ENCODE data around the gene ZMAT3. TPM values are rescaled to one million over a fixed set of nuclear protein-coding genes. Genes with fewer than 3 reads are reported as not detected.

Gene ZMAT3
- total and polyA plus RNA-seq, 2 of the 8 experiments (the other 6 are each of a cell fraction or from before 2014, with no cell fraction given) = 5.0 to 9.2 TPM

DNA sequence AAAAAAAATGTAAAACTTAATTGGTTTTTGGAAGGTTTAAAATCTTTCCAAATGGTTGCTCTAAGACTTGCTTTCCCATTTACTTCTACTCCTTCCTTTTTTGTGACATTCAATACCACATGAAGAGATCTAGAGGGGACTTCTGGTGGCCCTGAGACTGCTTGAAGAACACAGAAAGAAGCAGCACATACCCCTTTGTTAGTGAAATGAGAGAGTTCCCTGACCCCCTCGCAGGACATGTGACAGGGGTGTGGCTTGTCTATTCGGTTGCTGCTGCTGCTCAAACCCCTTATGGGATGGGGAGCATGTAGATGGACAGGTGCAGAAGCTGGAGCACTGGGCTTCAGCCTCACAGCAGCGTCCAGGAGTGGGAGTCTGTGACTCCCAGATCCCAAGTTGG is 71.0 kb downstream of the ZMAT3 start:
- H3K23ac ChIP-seq (ENCODE audit: insufficient read length) = no peak overlapping the region
- no peak overlapping the region for H3K9ac ChIP-seq (replicated peaks in 1 of 4; ENCODE audit: extremely low read depth in 1 of 4, low read depth in 3 of 4, low read length in 3 of 4)
- no peak overlapping the region for H4K91ac ChIP-seq (replicated peaks; ENCODE audit: insufficient read length, low read length)
- H3K4me2 ChIP-seq (ENCODE audit: insufficient read depth in 1 of 2, low read depth in 2 of 2, low read length in 2 of 2) = no peak overlapping the region
- FAIRE-seq (no peak), DNase-seq (ENCODE audit: low read depth in 1 of 2, low spot score in 2 of 2) (no peak)
- no peak overlapping the region for H3K56ac ChIP-seq (replicated peaks; ENCODE audit: insufficient read length, low read depth, low read length)
- no peaks in the 10 kb centered on the region for H4K20me1 ChIP-seq (replicated peaks in 1 of 2; ENCODE audit: control insufficient read depth in 1 of 2, insufficient read depth in 2 of 2, low read length in 2 of 2)
- no peak overlapping the region for H3K4ac ChIP-seq (replicated peaks; ENCODE audit: insufficient read length, low read depth, low read length)
- H3K79me2 ChIP-seq (ENCODE audit: control insufficient read depth in 1 of 2, insufficient read depth in 2 of 2, low read length in 2 of 2) = no peaks in the 10 kb centered on the region
- H4K8ac ChIP-seq (ENCODE audit: extremely low read depth, insufficient read depth, low read length) = no peak overlapping the region
- H3K4me3 ChIP-seq (ENCODE audit: extremely low read depth in 1 of 4, insufficient read depth in 2 of 4, low read depth in 3 of 4, low read length in 4 of 4) = no peak overlapping the region
- H3K14ac ChIP-seq (ENCODE audit: insufficient read length) = no peak overlapping the region
- H3K79me1 ChIP-seq (ENCODE audit: low read depth, low read length) = no peaks in the 10 kb centered on the region
- H3K23me2 ChIP-seq (ENCODE audit: low read depth, low read length) = no peaks in the 10 kb centered on the region
- POLR2A ChIA-PET (ENCODE audit: partially characterized antibody) = no interaction called here
- no peak overlapping the region for H3K18ac ChIP-seq (ENCODE audit: extremely low read depth, low read length)
- no peak overlapping the region for H2BK5ac ChIP-seq (ENCODE audit: low read depth, low read length)
- 73% methylated on average over 3 of the region's 3 CpGs; no CpG with 5 or more reads in 1 of the 2 experiments for WGBS, 2 experiments (ENCODE audit: extremely low coverage in 1 of 2, insufficient coverage in 1 of 2, insufficient read length in 1 of 2, insufficient replicate concordance in 2 of 2, low coverage in 1 of 2, low lambda C conversion rate in 2 of 2, missing lambda C conversion rate in 1 of 2)
- no peak overlapping the region for H2AK5ac ChIP-seq (ENCODE audit: low read depth, low read length)
- H3K27me3 ChIP-seq (replicated peaks in 1 of 4; ENCODE audit: control insufficient read depth in 3 of 4, extremely low read depth in 1 of 4, insufficient read depth in 3 of 4, low read length in 3 of 4) = no peaks in the 10 kb centered on the region
- H3K36me3 ChIP-seq (ENCODE audit: control insufficient read depth in 2 of 4, insufficient read depth in 4 of 4, low read length in 3 of 4) = no peaks in the 10 kb centered on the region
- no peak overlapping the region for H3K27ac ChIP-seq (ENCODE audit: low read depth, low read length)
- no peak overlapping the region for H2BK120ac ChIP-seq (replicated peaks; ENCODE audit: low read depth, low read length)
- CTCF ChIA-PET (ENCODE audit: partially characterized antibody) = interaction anchor here (1.0 kb wide), 1 partner anchor 17 kb away, joined by 3 read pairs; no protein-coding TSS in a partner anchor
- H2BK12ac ChIP-seq (ENCODE audit: low read depth, low read length) = no peak overlapping the region
- H3K9me3 ChIP-seq (ENCODE audit: insufficient read depth in 2 of 2, low read depth in 1 of 2, low read length in 1 of 2) = no peaks in the 10 kb centered on the region
- H3K4me1 ChIP-seq (replicated peaks in 1 of 4; ENCODE audit: control insufficient read depth in 3 of 4, insufficient read depth in 4 of 4, low read length in 3 of 4) = 0 out of 7 replicates have a peak, but pooled peaks cover 0 to 2% (median 0%) of the 10 kb centered on the region in 4 experiments
- H2AFZ ChIP-seq (ENCODE audit: low read length) = no peak overlapping the region
- H2BK15ac ChIP-seq (ENCODE audit: low read length) = no peak overlapping the region
- no peak overlapping the region for H2BK20ac ChIP-seq (ENCODE audit: low read length)
- no peak overlapping the region for H4K5ac ChIP-seq (ENCODE audit: insufficient read length, low read depth, low read length)
- TF ChIP-seq JUN (IDR thresholded peaks at IDR 0.05; ENCODE audit: low read depth, low read length) = no peak
- TF ChIP-seq RXRA (IDR thresholded peaks at IDR 0.05; ENCODE audit: insufficient read depth, low read depth, low read length) = no peak
- TF ChIP-seq BCL11A (IDR thresholded peaks at IDR 0.05; ENCODE audit: low read depth in 2 of 2, low read length in 2 of 2) = no peak
- TF ChIP-seq ASH2L (IDR thresholded peaks at IDR 0.05; ENCODE audit: low read length) = no peak
- TF ChIP-seq CREB1 (IDR thresholded peaks at IDR 0.05) = no peak
- TF ChIP-seq GABPA (IDR thresholded peaks at IDR 0.05; ENCODE audit: borderline replicate concordance, insufficient read depth, low read length) = no peak
- no peak for TF ChIP-seq CTBP2 (IDR thresholded peaks at IDR 0.05; ENCODE audit: borderline replicate concordance, insufficient read depth, insufficient read length, low read length)
- TF ChIP-seq CEBPB (IDR thresholded peaks at IDR 0.05; ENCODE audit: low read depth, low read length) = no peak
- no peak for TF ChIP-seq SAP30 (IDR thresholded peaks at IDR 0.05; ENCODE audit: insufficient read depth, insufficient replicate concordance, low read length)
- TF ChIP-seq TEAD4 (IDR thresholded peaks at IDR 0.05; ENCODE audit: low read depth, low read length) = no peak
- no peak for TF ChIP-seq KDM4A (IDR thresholded peaks at IDR 0.05; ENCODE audit: low read depth, low read length, severe bottlenecking)
- TF ChIP-seq RBBP5 (IDR thresholded peaks at IDR 0.05; ENCODE audit: borderline replicate concordance, low read depth, low read length) = no peak
- TF ChIP-seq POLR2AphosphoS5 (IDR thresholded peaks at IDR 0.05; ENCODE audit: low read depth, low read length) = no peak
- TF ChIP-seq, protein P1, sequence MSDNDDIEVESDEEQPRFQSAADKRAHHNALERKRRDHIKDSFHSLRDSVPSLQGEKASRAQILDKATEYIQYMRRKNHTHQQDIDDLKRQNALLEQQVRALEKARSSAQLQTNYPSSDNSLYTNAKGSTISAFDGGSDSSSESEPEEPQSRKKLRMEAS (IDR thresholded peaks at IDR 0.05) = no peak
